OCI-LY1 (cell line): Measurements from ENCODE around the gene DGKB.

Experiments used
- H2AFZ ChIP-seq: fragments of 200-600 bp; sonication (generic), shearing (Covaris generic); 2 replicates; pipeline ENCODE4 v1.6.0; 2014; ENCODE audit warnings: antibody characterized with exemption, mild to moderate bottlenecking, low read length
- H3F3A ChIP-seq: fragments of 200-600 bp; sonication (generic), shearing (Covaris generic); 2 replicates; pipeline ENCODE4 v1.6.0; 2014; ENCODE audit warnings: mild to moderate bottlenecking, antibody characterized with exemption, low read length, moderate library complexity; ENCODE audit not compliant: insufficient read depth
- H3K27ac ChIP-seq: fragments of 200-600 bp; sonication (generic); 2 replicates; pipeline ENCODE4 v1.5.1; 2014; ENCODE audit warnings: low read length, mixed run types, mild to moderate bottlenecking, low read depth; ENCODE audit not compliant: poor library complexity, severe bottlenecking
- H3K27me3 ChIP-seq: fragments of 200-600 bp; sonication (generic); 2 replicates; pipeline ENCODE4 v1.6.0; 2014; ENCODE audit warnings: antibody characterized with exemption, mild to moderate bottlenecking, low read length, moderate library complexity; ENCODE audit not compliant: insufficient read depth
- H3K36me3 ChIP-seq: fragments of 200-600 bp; sonication (generic); 2 replicates; pipeline ENCODE4 v1.6.1; 2014; ENCODE audit warnings: mild to moderate bottlenecking, antibody characterized with exemption, low read length, moderate library complexity, mixed read lengths; ENCODE audit not compliant: insufficient read depth
- H3K4me1 ChIP-seq: fragments of 200-600 bp; sonication (generic); 2 replicates; pipeline ENCODE4 v1.5.1; 2014; ENCODE audit warnings: mild to moderate bottlenecking, low read length, moderate library complexity; ENCODE audit not compliant: insufficient read depth, severe bottlenecking
- H3K4me2 ChIP-seq: fragments of 200-600 bp; sonication (generic), shearing (Covaris generic); 2 replicates; pipeline ENCODE4 v1.6.1; 2014; ENCODE audit warnings: low read length
- H3K4me3 ChIP-seq: fragments of 200-600 bp; sonication (generic); 2 replicates; pipeline ENCODE4 v1.5.1; 2014; ENCODE audit warnings: low read length, low read depth, mild to moderate bottlenecking, mixed read lengths; ENCODE audit not compliant: poor library complexity, severe bottlenecking
- H3K79me2 ChIP-seq: fragments of 200-600 bp; shearing (Covaris generic); 2 replicates; pipeline ENCODE4 v1.6.1; 2016; ENCODE audit warnings: mixed run types, low read length, mixed read lengths; ENCODE audit not compliant: insufficient read depth
- H3K9ac ChIP-seq: fragments of 200-600 bp; sonication (generic), shearing (Covaris generic); 2 replicates; pipeline ENCODE4 v1.6.1; 2014; ENCODE audit warnings: mild to moderate bottlenecking, low read length, mixed read lengths
- H3K9me2 ChIP-seq: fragments of 200-600 bp; sonication (generic), shearing (Covaris generic); 2 replicates; pipeline ENCODE4 v1.6.1; 2014; ENCODE audit warnings: low read depth, mild to moderate bottlenecking, low read length, mixed read lengths
- H3K9me3 ChIP-seq: fragments of 200-600 bp; shearing (Covaris generic); 2 replicates; pipeline ENCODE4 v1.6.1; 2014; ENCODE audit warnings: low read length, mixed read lengths
- H4K20me1 ChIP-seq: fragments of 200-600 bp; sonication (generic), shearing (Covaris generic); 2 replicates; pipeline ENCODE4 v1.6.0; 2016; ENCODE audit warnings: mild to moderate bottlenecking, low read length; ENCODE audit not compliant: insufficient read depth
- EZH2 ChIP-seq: fragments of 200-600 bp; sonication (generic), shearing (Covaris generic); IDR thresholded peaks from 2 replicates; pipeline ENCODE4 v1.8.0; 2017; ENCODE audit warnings: borderline replicate concordance, mixed run types, mild to moderate bottlenecking, antibody characterized with exemption, low read length, moderate library complexity, mixed read lengths
- TF ChIP-seq, protein P1 (sequence below): fragments of 200-600 bp; sonication (generic), shearing (Covaris generic); IDR thresholded peaks from 2 replicates; pipeline ENCODE4 v1.5.1; 2017; ENCODE audit warnings: mild to moderate bottlenecking, antibody characterized with exemption, low read length, moderate library complexity, mixed read lengths

DGKB gene

GRCh38 chr7:14846405-14846804 lies 56.1 kb downstream of the DGKB start:
- Histone ChIP-seq H3K4me2 (no peak overlapping the region), H3F3A (no peaks in the 10 kb centered on the region), H3K4me1 (no peaks in the 10 kb centered on the region), H3K27ac (no peak overlapping the region), H4K20me1 (no peaks in the 10 kb centered on the region), H3K9me2 (no peaks in the 10 kb centered on the region), H3K9ac (no peak overlapping the region), H3K4me3 (no peak overlapping the region), H3K27me3 (no peaks in the 10 kb centered on the region), H3K79me2 (no peaks in the 10 kb centered on the region), H2AFZ (no peak overlapping the region), H3K36me3 (no peaks in the 10 kb centered on the region), H3K9me3 (no peaks in the 10 kb centered on the region)
- no peak for TF ChIP-seq EZH2
- TF ChIP-seq, protein P1, sequence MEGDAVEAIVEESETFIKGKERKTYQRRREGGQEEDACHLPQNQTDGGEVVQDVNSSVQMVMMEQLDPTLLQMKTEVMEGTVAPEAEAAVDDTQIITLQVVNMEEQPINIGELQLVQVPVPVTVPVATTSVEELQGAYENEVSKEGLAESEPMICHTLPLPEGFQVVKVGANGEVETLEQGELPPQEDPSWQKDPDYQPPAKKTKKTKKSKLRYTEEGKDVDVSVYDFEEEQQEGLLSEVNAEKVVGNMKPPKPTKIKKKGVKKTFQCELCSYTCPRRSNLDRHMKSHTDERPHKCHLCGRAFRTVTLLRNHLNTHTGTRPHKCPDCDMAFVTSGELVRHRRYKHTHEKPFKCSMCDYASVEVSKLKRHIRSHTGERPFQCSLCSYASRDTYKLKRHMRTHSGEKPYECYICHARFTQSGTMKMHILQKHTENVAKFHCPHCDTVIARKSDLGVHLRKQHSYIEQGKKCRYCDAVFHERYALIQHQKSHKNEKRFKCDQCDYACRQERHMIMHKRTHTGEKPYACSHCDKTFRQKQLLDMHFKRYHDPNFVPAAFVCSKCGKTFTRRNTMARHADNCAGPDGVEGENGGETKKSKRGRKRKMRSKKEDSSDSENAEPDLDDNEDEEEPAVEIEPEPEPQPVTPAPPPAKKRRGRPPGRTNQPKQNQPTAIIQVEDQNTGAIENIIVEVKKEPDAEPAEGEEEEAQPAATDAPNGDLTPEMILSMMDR = no peak

DNA sequence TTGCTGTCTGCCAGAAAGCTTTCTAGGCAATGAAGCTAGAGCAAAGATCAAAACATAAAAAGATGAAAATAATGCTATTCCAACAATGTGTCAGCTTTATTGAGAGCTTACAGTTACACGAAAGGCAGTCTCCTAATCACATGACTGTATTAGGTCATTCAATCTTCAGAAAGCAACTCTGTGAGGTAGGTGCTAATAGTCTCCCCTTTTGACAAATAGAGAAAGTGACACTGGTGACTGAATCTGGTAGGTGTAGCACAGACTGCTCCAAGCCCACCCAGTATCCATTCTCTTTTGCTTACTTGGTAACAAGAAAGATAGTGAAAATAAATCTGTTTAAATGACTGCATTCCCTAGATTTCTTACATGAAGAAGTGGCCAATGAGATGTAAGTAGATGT lies 58.8 kb downstream of the DGKB start:
- no peak for TF ChIP-seq EZH2
- TF ChIP-seq, protein P1 = no peak
- Histone ChIP-seq H3K4me1 (no peaks in the 10 kb centered on the region), H2AFZ (no peak overlapping the region), H3K9me2 (no peaks in the 10 kb centered on the region), H3K27ac (no peak overlapping the region), H3K27me3 (no peaks in the 10 kb centered on the region), H3K36me3 (no peaks in the 10 kb centered on the region), H3F3A (no peaks in the 10 kb centered on the region), H3K79me2 (no peaks in the 10 kb centered on the region), H3K9me3 (no peaks in the 10 kb centered on the region), H3K9ac (no peak overlapping the region), H4K20me1 (no peaks in the 10 kb centered on the region), H3K4me3 (no peak overlapping the region), H3K4me2 (no peak overlapping the region)

- Histone ChIP-seq H3K27me3 (no peaks in the 10 kb centered on the region), H3K4me2 (no peak overlapping the region), H3F3A (no peaks in the 10 kb centered on the region), H3K27ac (no peak overlapping the region), H3K9me3 (no peaks in the 10 kb centered on the region), H3K4me1 (no peaks in the 10 kb centered on the region), H3K9me2 (no peaks in the 10 kb centered on the region), H3K4me3 (no peak overlapping the region), H2AFZ (no peak overlapping the region), H4K20me1 (no peaks in the 10 kb centered on the region), H3K36me3 (no peaks in the 10 kb centered on the region), H3K9ac (no peak overlapping the region), H3K79me2 (no peaks in the 10 kb centered on the region)
- TF ChIP-seq, protein P1 = no peak
- TF ChIP-seq EZH2 = no peak
Measured at GRCh38 chr7:14842523-14842922, 60.0 kb downstream of the DGKB start.
